HepG2 (cell line): ENCODE data around the gene MGAT5. TPM values are rescaled to one million over a fixed set of nuclear protein-coding genes. Genes with fewer than 3 reads are reported as not detected.

Experiments
- ATAC-seq: fragments of 200-7000 bp; cut with Tn5 transposase; 3 replicates; pipeline ENCODE4 v1.9.1; 2020; ENCODE audit warnings: mild to moderate bottlenecking, moderate library complexity
- BruUV-seq: library from RNA; stranded (reverse); fragments of 400-500 nt; replicated peaks from 2 replicates; lab custom pipeline; 2021; lab: Mats Ljungman, UMichigan
- CTCF ChIA-PET: fragments of 300-600 bp; formaldehyde crosslinking; extraction: SDS; loops from one replicate; lab custom pipeline; 2021; ENCODE audit warnings: low total read pairs, inconsistent platforms, low intra/inter-chr PET ratio; lab: Yijun Ruan, JAX
- POLR2A ChIA-PET: fragments of 350-600 bp; sonication (Branson Sonifier 250); formaldehyde crosslinking; loops from one replicate; lab custom pipeline; 2020; ENCODE audit warnings: antibody characterized with exemption, inconsistent platforms; lab: Yijun Ruan, JAX
- DNase-seq: peaks from one replicate; pipeline ENCODE4 v3.0.0-alpha.2; 2015; ENCODE audit warnings: low spot score
- FAIRE-seq: peaks from 3 replicates; lab custom pipeline; 2011; peaks lifted over from hg19 to GRCh38; lab: Jason Lieb, UNC
- H2AFZ ChIP-seq: one replicate; pipeline ENCODE4 v1.6.1; 2011; ENCODE audit warnings: low read length, inconsistent platforms
- H3K27ac ChIP-seq: fragments of 300-600 bp; 3 replicates; pipeline ENCODE4 v1.8.0; 2011; ENCODE audit warnings: mixed run types, mild to moderate bottlenecking, mixed read lengths, low read length, inconsistent platforms; ENCODE audit not compliant: insufficient read depth; ENCODE audit errors: extremely low read length
- H3K27me3 ChIP-seq, 2 experiments: fragments of 200-600 bp in 1 of 2; 2 replicates in 1 of 2; 3 replicates in 1 of 2; pipeline versions ENCODE4 v1.6.0 to v1.8.0; 2011; ENCODE audit warnings: low read length in 2 of 2, mild to moderate bottlenecking in 2 of 2, moderate library complexity in 2 of 2, inconsistent platforms in 1 of 2; ENCODE audit not compliant: insufficient read depth in 2 of 2, control insufficient read depth in 1 of 2
- H3K36me3 ChIP-seq, 2 experiments: fragments of 200-600 bp in 1 of 2; replicated peaks in 1 of 2; 2 replicates in 1 of 2; 3 replicates in 1 of 2; pipeline versions ENCODE4 v1.5.1 to v1.8.0; 2011; ENCODE audit warnings: low read length in 2 of 2, inconsistent platforms in 1 of 2; ENCODE audit not compliant: insufficient read depth in 2 of 2, control insufficient read depth in 1 of 2
- H3K4me1 ChIP-seq: 2 replicates; pipeline ENCODE4 v1.5.1; 2012; ENCODE audit warnings: low read length, inconsistent platforms; ENCODE audit not compliant: insufficient read depth
- H3K4me2 ChIP-seq: 2 replicates; pipeline ENCODE4 v1.6.0; 2011; ENCODE audit warnings: low read depth, low read length, inconsistent platforms
- H3K4me3 ChIP-seq, 3 experiments: fragments of 200-600 bp in 1 of 3; sonication (generic), shearing (Covaris generic) in 1 of 3; replicated peaks in 1 of 3; 2 replicates each; pipeline ENCODE4 v1.5.1; 2011 to 2016; ENCODE audit warnings: low read length in 3 of 3, inconsistent platforms in 2 of 3, low read depth in 2 of 3, mild to moderate bottlenecking in 2 of 3, control low read depth in 1 of 3, mixed read lengths in 1 of 3; ENCODE audit not compliant: insufficient read depth in 1 of 3
- H3K79me2 ChIP-seq: one replicate; pipeline ENCODE4 v1.6.1; 2011; ENCODE audit warnings: low read length, inconsistent platforms; ENCODE audit not compliant: insufficient read depth
- H3K9ac ChIP-seq: 2 replicates; pipeline ENCODE4 v1.6.0; 2011; ENCODE audit warnings: mild to moderate bottlenecking, low read depth, low read length, inconsistent platforms; ENCODE audit not compliant: insufficient read depth
- H3K9me3 ChIP-seq: 2 replicates; pipeline ENCODE4 v1.5.1; 2012; ENCODE audit warnings: mild to moderate bottlenecking, low read length
- H4K20me1 ChIP-seq: 2 replicates; pipeline ENCODE4 v1.6.0; 2011; ENCODE audit warnings: inconsistent platforms, mild to moderate bottlenecking, low read length, moderate library complexity; ENCODE audit not compliant: insufficient read depth
- EHMT2 ChIP-seq: fragments of 200-600 bp; sonication (generic); IDR thresholded peaks from 2 replicates; pipeline ENCODE4 v1.7.0; 2017; ENCODE audit warnings: antibody characterized with exemption, low read depth, low read length, borderline replicate concordance
- FOSL1 ChIP-seq: sonication (generic); formaldehyde crosslinking; IDR thresholded peaks from 2 replicates; pipeline ENCODE4 v1.9.0; 2021; ENCODE audit warnings: missing genetic modification reagents, borderline replicate concordance
- HDAC6 ChIP-seq: fragments of 200-600 bp; sonication (generic); IDR thresholded peaks from 2 replicates; pipeline ENCODE4 v1.7.0; 2017; ENCODE audit warnings: mild to moderate bottlenecking, antibody characterized with exemption, low read length, low read depth
- PHF8 ChIP-seq: sonication (generic); formaldehyde crosslinking; IDR thresholded peaks from 2 replicates; pipeline ENCODE4 v1.5.0; 2020; ENCODE audit warnings: missing genetic modification reagents
- STAT5B ChIP-seq: sonication (generic); formaldehyde crosslinking; IDR thresholded peaks from 2 replicates; pipeline ENCODE4 v1.4.0; 2020; ENCODE audit warnings: missing genetic modification reagents
- ZEB1 ChIP-seq: IDR thresholded peaks from 2 replicates; pipeline ENCODE4 v1.6.1; 2012; ENCODE audit warnings: mild to moderate bottlenecking, low read depth, inconsistent platforms; ENCODE audit not compliant: insufficient replicate concordance
- ZNF282 ChIP-seq: fragments of 450-650 bp; IDR thresholded peaks from 2 replicates; pipeline ENCODE4 v1.6.1; 2018; ENCODE audit not compliant: partially characterized antibody
- ZNF652 ChIP-seq: IDR thresholded peaks from 2 replicates; pipeline ENCODE4 v1.6.1; 2016; ENCODE audit warnings: low read depth, borderline replicate concordance
- WGBS: methylation state at CpG from one replicate; pipeline ENCODE4 v1.1.6; 2017; ENCODE audit warnings: low lambda C conversion rate; 5-methylcytosine and 5-hydroxymethylcytosine counted together
- in situ Hi-C: cut with HindIII; loops from 2 replicates; pipeline ENCODE4 v1.10.0; 2017; ENCODE audit warnings: low pct_unique_long_range_greater_than_20kb; ENCODE audit not compliant: extremely low pct_ligation_motif_present
- intact Hi-C: fragments of 100-400 bp; cut with micrococcal nuclease; formaldehyde crosslinking; loops from one replicate; pipeline ENCODE4 v1.10.0; 2022; ENCODE audit not compliant: unreplicated experiment
- polyA plus RNA-seq, 8 experiments: library from polyadenylated mRNA; depleted of rRNA in 3 of 8; stranded (reverse) in 7 of 8; unstranded in 1 of 8; fragments of >200 nt; fragmentation: Illumina TruSeq in 4 of 8; extraction: Trizol in 4 of 8; gene quantifications; 2 replicates each; pipeline versions ENCODE4 v1.2.1 to v1.2.3, GENCODE V29; 2011 to 2016; ENCODE audit warnings: low read depth in 4 of 8, missing spikeins in 1 of 8, mixed read lengths in 1 of 8; ENCODE audit not compliant: insufficient read depth in 1 of 8
- total RNA-seq, 5 experiments: library from RNA; depleted of rRNA; stranded (reverse); fragments of >200 nt; fragmentation: Illumina TruSeq; extraction: Trizol; gene quantifications; 2 replicates each; pipeline ENCODE4 v1.2.3, GENCODE V29; 2016; ENCODE audit warnings: low read depth in 1 of 5
- TF ChIP-seq, protein P1 (sequence below), 2 experiments: IDR thresholded peaks; 2 replicates each; pipeline ENCODE4 v1.6.1; 2011 to 2012; ENCODE audit warnings: low read length in 2 of 2, borderline replicate concordance in 1 of 2, low read depth in 1 of 2, mild to moderate bottlenecking in 1 of 2, moderate library complexity in 1 of 2
- TF ChIP-seq, protein P2 (sequence below): sonication (generic); formaldehyde crosslinking; IDR thresholded peaks from 2 replicates; pipeline ENCODE4 v1.4.0; 2020; ENCODE audit warnings: missing genetic modification reagents
- TF ChIP-seq, protein P3 (sequence below): sonication (generic); formaldehyde crosslinking; IDR thresholded peaks from 2 replicates; pipeline ENCODE4 v1.4.0; 2020; ENCODE audit warnings: missing genetic modification reagents

The MGAT5 gene
- total and polyA plus RNA-seq, 2 of the 13 experiments (the other 11 are each of a cell fraction or from before 2014, with no cell fraction given), result 33.1 to 60.2 TPM

DNA sequence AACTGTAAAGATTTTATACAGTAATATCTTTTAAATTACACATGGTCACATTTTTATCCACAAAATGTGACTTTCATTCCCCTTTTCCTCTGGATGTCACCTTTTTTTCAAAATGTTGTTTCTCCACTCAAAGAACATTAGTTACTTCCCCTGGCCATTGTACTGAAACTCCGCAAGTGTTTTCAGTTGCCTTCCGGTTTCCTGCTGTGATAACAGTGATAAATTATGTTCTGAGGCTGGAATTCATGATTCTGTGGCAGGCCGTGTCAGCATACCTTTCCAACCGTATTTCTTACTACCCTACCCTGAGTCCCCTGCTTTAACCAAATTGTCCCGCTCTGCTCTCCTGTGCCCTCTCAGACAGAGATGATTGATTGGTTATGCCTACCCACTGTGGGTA is 53.5 kb downstream of the MGAT5 start (continued):
- TF ChIP-seq EHMT2 (no peak), FOSL1 (no peak)

DNA sequence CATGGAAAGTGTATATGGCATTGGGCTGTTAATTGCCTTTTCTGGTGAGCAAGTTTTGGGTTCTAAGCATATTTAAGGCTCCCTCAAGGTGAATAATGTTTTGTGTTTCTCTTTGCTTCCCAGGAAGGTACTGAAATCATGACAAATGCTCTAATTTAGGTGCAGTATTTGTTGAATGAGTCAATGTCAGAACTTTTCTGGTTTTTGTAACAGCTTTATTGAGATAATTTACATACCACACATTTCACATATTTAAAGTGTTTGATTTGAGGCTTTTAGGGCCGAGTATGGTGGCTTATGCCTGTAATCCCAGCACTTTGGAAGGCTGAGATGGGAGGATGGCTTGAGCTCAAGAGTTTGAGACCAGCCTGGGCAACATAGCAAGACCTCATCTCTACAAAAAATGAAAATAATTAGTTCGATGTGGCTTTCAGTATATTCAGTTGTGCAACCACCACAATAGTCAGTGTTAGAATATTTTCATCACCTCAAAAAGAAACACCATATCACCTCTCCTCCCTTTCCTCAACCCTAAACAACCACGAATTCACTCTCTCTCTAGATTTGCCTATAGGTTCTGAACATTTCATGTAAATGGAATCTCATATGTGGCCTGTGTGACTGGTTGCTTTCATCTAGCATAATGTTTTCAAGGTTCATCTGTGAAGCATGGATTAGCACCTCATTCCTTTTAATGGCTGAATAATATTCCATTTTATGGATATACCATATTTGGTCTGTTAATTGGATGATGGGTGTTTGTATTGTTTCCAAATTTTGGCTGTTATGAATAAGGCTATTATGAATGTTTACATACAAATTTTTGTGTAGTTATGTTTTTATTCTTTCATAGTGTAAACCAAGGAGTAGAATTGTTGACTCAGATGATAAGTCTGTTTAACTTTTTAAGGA is 54.9 kb downstream of the MGAT5 start:
- Histone ChIP-seq H3K27me3 (no peaks in the 10 kb centered on the region), H4K20me1 (no peaks in the 10 kb centered on the region), H3K4me3 (no peak overlapping the region), H3K4me2 (no peak overlapping the region), H2AFZ (no peak overlapping the region), H3K9me3 (no peaks in the 10 kb centered on the region), H3K36me3 (no peaks in the 10 kb centered on the region), H3K9ac (no peak overlapping the region), H3K4me1 (no peaks in the 10 kb centered on the region), H3K27ac (no peak overlapping the region), H3K79me2 (no peaks in the 10 kb centered on the region)
- ATAC-seq, result no peak
- BruUV-seq, result no TSS peak
- in situ Hi-C loops (no loop called here), intact Hi-C loops (no loop called here)
- FAIRE-seq, result no peak
- CTCF ChIA-PET, result no interaction called here
- POLR2A ChIA-PET, result no interaction called here
- DNase-seq, result no peak
- 90% methylated on average over 3 of the region's 3 CpGs for WGBS
- TF ChIP-seq ZNF282, result no peak
- TF ChIP-seq ZEB1, result no peak
- TF ChIP-seq, protein P1, sequence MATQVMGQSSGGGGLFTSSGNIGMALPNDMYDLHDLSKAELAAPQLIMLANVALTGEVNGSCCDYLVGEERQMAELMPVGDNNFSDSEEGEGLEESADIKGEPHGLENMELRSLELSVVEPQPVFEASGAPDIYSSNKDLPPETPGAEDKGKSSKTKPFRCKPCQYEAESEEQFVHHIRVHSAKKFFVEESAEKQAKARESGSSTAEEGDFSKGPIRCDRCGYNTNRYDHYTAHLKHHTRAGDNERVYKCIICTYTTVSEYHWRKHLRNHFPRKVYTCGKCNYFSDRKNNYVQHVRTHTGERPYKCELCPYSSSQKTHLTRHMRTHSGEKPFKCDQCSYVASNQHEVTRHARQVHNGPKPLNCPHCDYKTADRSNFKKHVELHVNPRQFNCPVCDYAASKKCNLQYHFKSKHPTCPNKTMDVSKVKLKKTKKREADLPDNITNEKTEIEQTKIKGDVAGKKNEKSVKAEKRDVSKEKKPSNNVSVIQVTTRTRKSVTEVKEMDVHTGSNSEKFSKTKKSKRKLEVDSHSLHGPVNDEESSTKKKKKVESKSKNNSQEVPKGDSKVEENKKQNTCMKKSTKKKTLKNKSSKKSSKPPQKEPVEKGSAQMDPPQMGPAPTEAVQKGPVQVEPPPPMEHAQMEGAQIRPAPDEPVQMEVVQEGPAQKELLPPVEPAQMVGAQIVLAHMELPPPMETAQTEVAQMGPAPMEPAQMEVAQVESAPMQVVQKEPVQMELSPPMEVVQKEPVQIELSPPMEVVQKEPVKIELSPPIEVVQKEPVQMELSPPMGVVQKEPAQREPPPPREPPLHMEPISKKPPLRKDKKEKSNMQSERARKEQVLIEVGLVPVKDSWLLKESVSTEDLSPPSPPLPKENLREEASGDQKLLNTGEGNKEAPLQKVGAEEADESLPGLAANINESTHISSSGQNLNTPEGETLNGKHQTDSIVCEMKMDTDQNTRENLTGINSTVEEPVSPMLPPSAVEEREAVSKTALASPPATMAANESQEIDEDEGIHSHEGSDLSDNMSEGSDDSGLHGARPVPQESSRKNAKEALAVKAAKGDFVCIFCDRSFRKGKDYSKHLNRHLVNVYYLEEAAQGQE (IDR thresholded peaks at IDR 0.05; ENCODE audit: borderline replicate concordance in 1 of 2, low read depth in 1 of 2, low read length in 2 of 2), result no peak
- TF ChIP-seq, protein P2, sequence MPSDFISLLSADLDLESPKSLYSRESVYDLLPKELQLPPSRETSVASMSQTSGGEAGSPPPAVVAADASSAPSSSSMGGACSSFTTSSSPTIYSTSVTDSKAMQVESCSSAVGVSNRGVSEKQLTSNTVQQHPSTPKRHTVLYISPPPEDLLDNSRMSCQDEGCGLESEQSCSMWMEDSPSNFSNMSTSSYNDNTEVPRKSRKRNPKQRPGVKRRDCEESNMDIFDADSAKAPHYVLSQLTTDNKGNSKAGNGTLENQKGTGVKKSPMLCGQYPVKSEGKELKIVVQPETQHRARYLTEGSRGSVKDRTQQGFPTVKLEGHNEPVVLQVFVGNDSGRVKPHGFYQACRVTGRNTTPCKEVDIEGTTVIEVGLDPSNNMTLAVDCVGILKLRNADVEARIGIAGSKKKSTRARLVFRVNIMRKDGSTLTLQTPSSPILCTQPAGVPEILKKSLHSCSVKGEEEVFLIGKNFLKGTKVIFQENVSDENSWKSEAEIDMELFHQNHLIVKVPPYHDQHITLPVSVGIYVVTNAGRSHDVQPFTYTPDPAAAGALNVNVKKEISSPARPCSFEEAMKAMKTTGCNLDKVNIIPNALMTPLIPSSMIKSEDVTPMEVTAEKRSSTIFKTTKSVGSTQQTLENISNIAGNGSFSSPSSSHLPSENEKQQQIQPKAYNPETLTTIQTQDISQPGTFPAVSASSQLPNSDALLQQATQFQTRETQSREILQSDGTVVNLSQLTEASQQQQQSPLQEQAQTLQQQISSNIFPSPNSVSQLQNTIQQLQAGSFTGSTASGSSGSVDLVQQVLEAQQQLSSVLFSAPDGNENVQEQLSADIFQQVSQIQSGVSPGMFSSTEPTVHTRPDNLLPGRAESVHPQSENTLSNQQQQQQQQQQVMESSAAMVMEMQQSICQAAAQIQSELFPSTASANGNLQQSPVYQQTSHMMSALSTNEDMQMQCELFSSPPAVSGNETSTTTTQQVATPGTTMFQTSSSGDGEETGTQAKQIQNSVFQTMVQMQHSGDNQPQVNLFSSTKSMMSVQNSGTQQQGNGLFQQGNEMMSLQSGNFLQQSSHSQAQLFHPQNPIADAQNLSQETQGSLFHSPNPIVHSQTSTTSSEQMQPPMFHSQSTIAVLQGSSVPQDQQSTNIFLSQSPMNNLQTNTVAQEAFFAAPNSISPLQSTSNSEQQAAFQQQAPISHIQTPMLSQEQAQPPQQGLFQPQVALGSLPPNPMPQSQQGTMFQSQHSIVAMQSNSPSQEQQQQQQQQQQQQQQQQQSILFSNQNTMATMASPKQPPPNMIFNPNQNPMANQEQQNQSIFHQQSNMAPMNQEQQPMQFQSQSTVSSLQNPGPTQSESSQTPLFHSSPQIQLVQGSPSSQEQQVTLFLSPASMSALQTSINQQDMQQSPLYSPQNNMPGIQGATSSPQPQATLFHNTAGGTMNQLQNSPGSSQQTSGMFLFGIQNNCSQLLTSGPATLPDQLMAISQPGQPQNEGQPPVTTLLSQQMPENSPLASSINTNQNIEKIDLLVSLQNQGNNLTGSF (CRISPR knock-in tag), result no peak
- no peak for TF ChIP-seq ZNF652 (CRISPR knock-in tag)
- no peak for TF ChIP-seq PHF8 (CRISPR knock-in tag)
- TF ChIP-seq, protein P3, sequence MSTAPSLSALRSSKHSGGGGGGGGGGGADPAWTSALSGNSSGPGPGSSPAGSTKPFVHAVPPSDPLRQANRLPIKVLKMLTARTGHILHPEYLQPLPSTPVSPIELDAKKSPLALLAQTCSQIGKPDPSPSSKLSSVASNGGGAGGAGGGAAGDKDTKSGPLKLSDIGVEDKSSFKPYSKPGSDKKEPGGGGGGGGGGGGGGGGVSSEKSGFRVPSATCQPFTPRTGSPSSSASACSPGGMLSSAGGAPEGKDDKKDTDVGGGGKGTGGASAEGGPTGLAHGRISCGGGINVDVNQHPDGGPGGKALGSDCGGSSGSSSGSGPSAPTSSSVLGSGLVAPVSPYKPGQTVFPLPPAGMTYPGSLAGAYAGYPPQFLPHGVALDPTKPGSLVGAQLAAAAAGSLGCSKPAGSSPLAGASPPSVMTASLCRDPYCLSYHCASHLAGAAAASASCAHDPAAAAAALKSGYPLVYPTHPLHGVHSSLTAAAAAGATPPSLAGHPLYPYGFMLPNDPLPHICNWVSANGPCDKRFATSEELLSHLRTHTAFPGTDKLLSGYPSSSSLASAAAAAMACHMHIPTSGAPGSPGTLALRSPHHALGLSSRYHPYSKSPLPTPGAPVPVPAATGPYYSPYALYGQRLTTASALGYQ (CRISPR knock-in tag), result no peak
- TF ChIP-seq HDAC6, result no peak
- no peak for TF ChIP-seq STAT5B (CRISPR knock-in tag)
